Breast epithelium (tissue), 3 donors: ENCODE results near the gene RYK.

Experiments used
- CTCF ChIP-seq, 3 donors: fragments of 450-650 bp; IDR thresholded peaks; one replicate each; pipeline ENCODE4 v1.5.1; 2016 to 2017; ENCODE audit warnings: antibody characterized with exemption in 3 of 3, mild to moderate bottlenecking in 3 of 3, moderate library complexity in 3 of 3
- POLR2A ChIP-seq: fragments of 450-650 bp; IDR thresholded peaks from one replicate; pipeline ENCODE4 v1.6.1; 2016; ENCODE audit warnings: antibody characterized with exemption, mild to moderate bottlenecking, moderate library complexity

- TF ChIP-seq CTCF (IDR thresholded peaks at IDR 0.05) (no peak), POLR2A (no peak)
Measured at GRCh38 chr3:134252766-134253165, 2.1 kb upstream of the RYK start.
